ENCODE data around the gene GTF3C5. TPM values are rescaled to one million over a fixed set of nuclear protein-coding genes. Genes with fewer than 3 reads are reported as not detected.

The GTF3C5 gene
- total RNA-seq, 1 donor from 2014 or later = 46.4 TPM

DNA sequence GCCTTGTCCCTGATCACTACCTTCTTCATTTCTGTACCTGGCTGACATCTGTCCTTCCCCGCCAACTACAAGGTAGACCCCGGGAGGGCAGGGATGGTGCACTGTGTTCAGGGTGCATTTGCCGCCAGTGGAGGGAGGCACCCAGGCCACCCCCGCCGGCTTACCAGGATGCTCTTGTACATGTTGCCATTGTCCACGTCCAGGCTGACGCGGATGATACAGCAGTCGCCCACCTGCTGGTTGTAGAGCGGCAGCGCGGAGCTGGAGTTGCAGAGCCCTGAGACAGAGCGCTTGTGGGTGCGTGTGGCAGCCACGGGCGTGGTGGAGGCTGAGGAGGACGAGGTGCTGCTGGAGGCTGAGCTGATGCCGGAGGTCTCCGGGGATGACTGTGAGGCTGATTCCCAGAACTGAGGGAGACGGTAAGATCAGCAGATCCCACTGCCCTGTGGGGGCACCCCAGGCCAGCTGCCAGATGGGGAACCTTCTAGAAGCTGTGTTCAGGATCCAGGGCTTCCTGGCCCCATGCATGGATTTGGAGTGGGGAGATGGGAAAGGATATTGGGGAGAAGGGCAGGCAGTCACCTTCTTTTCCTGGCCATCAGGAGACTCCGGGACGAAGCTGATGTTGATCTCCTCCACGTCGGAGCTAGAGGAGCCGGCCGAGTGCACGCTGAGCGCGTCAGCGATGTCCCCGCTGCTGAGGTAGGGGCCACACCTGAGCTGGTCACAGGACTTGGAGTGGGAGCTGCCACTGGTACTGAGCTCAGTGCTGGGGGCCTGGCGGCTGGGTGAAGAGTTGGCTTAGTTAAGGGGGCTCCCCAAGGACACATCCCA is 70.8 kb downstream of the GTF3C5 start:
- H3K4me3 Mint-ChIP-seq (ENCODE audit: unreplicated experiment) = no peak overlapping the region
- Histone ChIP-seq H4K20me1 (ENCODE audit: insufficient read depth, low read length) (peaks cover 13% of the 10 kb centered on the region), H3K36me3 (ENCODE audit: insufficient read depth, low read length) (peaks cover 13% of the 10 kb centered on the region), H3K4me1 (ENCODE audit: insufficient read depth, low read length) (no peaks in the 10 kb centered on the region), H3K4me3 (ENCODE audit: insufficient read depth, low read depth, low read length) (no peak overlapping the region), H2AFZ (ENCODE audit: low read depth, low read length) (no peak overlapping the region), H3K9me3 (ENCODE audit: insufficient read depth, low read depth, low read length) (peaks cover 2% of the 10 kb centered on the region), H3K27me3 (ENCODE audit: insufficient read depth, low read length) (no peaks in the 10 kb centered on the region), H3K27ac (ENCODE audit: low read depth, low read length) (no peak overlapping the region), H3K4me2 (ENCODE audit: low read length) (no peak overlapping the region), H3K79me2 (ENCODE audit: insufficient read depth, low read length) (no peaks in the 10 kb centered on the region), H3K9ac (ENCODE audit: low read length) (no peak overlapping the region)
- no peak for TF ChIP-seq EZH2 (IDR thresholded peaks at IDR 0.05; ENCODE audit: insufficient read depth, low read length)
- TF ChIP-seq, protein P1, sequence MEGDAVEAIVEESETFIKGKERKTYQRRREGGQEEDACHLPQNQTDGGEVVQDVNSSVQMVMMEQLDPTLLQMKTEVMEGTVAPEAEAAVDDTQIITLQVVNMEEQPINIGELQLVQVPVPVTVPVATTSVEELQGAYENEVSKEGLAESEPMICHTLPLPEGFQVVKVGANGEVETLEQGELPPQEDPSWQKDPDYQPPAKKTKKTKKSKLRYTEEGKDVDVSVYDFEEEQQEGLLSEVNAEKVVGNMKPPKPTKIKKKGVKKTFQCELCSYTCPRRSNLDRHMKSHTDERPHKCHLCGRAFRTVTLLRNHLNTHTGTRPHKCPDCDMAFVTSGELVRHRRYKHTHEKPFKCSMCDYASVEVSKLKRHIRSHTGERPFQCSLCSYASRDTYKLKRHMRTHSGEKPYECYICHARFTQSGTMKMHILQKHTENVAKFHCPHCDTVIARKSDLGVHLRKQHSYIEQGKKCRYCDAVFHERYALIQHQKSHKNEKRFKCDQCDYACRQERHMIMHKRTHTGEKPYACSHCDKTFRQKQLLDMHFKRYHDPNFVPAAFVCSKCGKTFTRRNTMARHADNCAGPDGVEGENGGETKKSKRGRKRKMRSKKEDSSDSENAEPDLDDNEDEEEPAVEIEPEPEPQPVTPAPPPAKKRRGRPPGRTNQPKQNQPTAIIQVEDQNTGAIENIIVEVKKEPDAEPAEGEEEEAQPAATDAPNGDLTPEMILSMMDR (IDR thresholded peaks at IDR 0.05; ENCODE audit: insufficient read depth, low read depth, low read length) = no peak
- no peak for FAIRE-seq
- peaks cover 30% of the 10 kb centered on the region for H3K36me3 Mint-ChIP-seq (ENCODE audit: low read depth, unreplicated experiment)
- no peak for DNase-seq (ENCODE audit: low read depth)
- no peak overlapping the region for H3K27ac Mint-ChIP-seq (ENCODE audit: unreplicated experiment)
- H3K4me1 Mint-ChIP-seq (ENCODE audit: low read depth, unreplicated experiment) = no peaks in the 10 kb centered on the region
- H3K9me3 Mint-ChIP-seq (ENCODE audit: unreplicated experiment) = peaks cover under 1% of the 10 kb centered on the region
- no peaks in the 10 kb centered on the region for H3K27me3 Mint-ChIP-seq (ENCODE audit: low read depth, unreplicated experiment)

DNA sequence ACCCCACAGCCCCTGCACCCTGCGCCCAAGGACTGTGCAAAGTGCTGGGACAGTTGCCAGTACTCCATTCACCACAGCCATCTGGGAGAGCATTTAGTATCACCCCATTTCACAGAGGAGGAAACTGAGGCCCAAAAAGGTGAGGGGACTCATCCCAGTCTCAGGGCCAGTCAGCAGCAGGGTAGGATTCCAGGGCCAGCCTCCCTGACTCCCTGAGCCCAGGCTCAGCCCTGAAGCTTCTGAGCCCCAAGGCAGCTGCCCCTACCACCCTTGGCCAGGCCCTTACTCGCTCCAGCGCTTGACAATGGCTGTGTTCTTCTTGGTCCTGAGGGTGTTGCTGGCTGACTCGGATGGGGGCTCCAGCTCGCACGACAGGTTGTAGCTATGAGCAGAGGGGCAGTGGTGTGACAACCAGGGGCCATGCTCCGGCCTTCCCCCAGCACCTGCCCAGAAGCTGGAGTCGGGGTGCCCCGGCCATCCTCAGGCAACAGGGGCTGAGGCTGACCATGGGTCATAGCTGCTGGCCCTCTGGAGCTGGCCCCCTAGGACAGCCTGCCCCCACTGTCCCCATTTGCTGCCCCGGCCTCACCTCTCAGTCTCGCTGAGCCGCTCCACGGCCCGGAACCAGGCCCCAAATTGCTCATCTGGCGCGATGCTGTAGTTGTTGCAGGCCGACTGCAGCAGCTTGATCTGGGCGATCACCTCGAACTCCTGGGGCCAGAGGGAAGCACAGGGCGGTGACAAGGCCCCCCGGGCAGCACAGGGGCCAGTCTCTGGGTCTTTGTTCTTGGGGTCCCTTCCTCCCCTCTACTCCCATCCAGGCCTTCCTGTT is 71.6 kb downstream of the GTF3C5 start:
- no peak overlapping the region for H3K27ac Mint-ChIP-seq (ENCODE audit: unreplicated experiment)
- TF ChIP-seq EZH2 (IDR thresholded peaks at IDR 0.05; ENCODE audit: insufficient read depth, low read length) = no peak
- TF ChIP-seq, protein P1 (IDR thresholded peaks at IDR 0.05; ENCODE audit: insufficient read depth, low read depth, low read length) = no peak
- H3K9me3 Mint-ChIP-seq (ENCODE audit: unreplicated experiment) = no peaks in the 10 kb centered on the region
- peaks cover 13% of the 10 kb centered on the region for H3K36me3 ChIP-seq (ENCODE audit: insufficient read depth, low read length)
- H3K4me1 Mint-ChIP-seq (ENCODE audit: low read depth, unreplicated experiment) = no peaks in the 10 kb centered on the region
- no peaks in the 10 kb centered on the region for H3K9me3 ChIP-seq (ENCODE audit: insufficient read depth, low read depth, low read length)
- no peak overlapping the region for H3K9ac ChIP-seq (ENCODE audit: low read length)
- H3K27me3 ChIP-seq (ENCODE audit: insufficient read depth, low read length) = no peaks in the 10 kb centered on the region
- H3K79me2 ChIP-seq (ENCODE audit: insufficient read depth, low read length) = no peaks in the 10 kb centered on the region
- no peak for DNase-seq (ENCODE audit: low read depth)
- H3K27me3 Mint-ChIP-seq (ENCODE audit: low read depth, unreplicated experiment) = no peaks in the 10 kb centered on the region
- H3K27ac ChIP-seq (ENCODE audit: low read depth, low read length) = no peak overlapping the region
- H3K4me3 Mint-ChIP-seq (ENCODE audit: unreplicated experiment) = no peak overlapping the region
- no peak overlapping the region for H3K4me3 ChIP-seq (ENCODE audit: insufficient read depth, low read depth, low read length)
- H3K4me2 ChIP-seq (ENCODE audit: low read length) = no peak overlapping the region
- peaks cover 26% of the 10 kb centered on the region for H3K36me3 Mint-ChIP-seq (ENCODE audit: low read depth, unreplicated experiment)
- peaks cover 16% of the 10 kb centered on the region for H4K20me1 ChIP-seq (ENCODE audit: insufficient read depth, low read length)
- H2AFZ ChIP-seq (ENCODE audit: low read depth, low read length) = no peak overlapping the region
- no peaks in the 10 kb centered on the region for H3K4me1 ChIP-seq (ENCODE audit: insufficient read depth, low read length)
- FAIRE-seq = no peak
